ENCODE measurements around the gene MCAT. TPM values are rescaled to one million over a fixed set of nuclear protein-coding genes. Genes with fewer than 3 reads are reported as not detected.
"Not testable (repeated sequence)": the region's sequence is repeated elsewhere in the genome, so short reads cannot be mapped to it uniquely, and the experiment has no call there.

The MCAT gene
- total RNA-seq, 4 donors from 2014 or later: 18.2 to 33.7 (median 31.1) TPM

- Histone ChIP-seq H3K27me3 (peaks cover 20 to 28% (median 26%) of the 10 kb centered on the region in 3 donors), H3K4me1 (peaks cover 0 to 11% of the 10 kb centered on the region in 2 donors)
These were observed 36.9 kb downstream of the MCAT start for GRCh38 chr22:43106302-43106701.

DNA sequence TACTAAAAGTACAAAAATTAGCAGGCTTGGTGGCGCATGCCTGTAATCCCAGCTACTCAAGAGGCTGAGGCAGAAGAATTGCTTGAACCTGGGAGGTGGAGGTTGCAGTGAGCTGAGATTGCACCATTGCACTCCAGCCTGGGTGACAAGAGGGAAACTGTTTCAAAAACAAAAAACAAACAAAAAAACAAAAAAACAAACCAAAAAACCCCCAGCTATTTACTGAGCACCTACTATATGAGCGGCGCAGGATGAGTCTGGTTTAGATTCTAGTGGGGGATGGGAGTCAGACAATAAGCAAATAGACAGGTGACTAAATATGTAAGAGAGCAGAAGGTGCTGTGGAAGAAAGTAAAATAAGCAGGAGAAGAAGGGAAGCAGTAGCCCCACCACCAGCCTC lies 38.2 kb downstream of the MCAT start:
- H3K36me3 ChIP-seq: not testable (repeated sequence)

More at GRCh38 chr22:43106302-43106701, 36.9 kb downstream of the MCAT start:
- intact Hi-C loops (cut with DNase I; ENCODE audit: low total_unique reads): no loop called here
- no peaks in the 10 kb centered on the region for H3K36me3 ChIP-seq
- H3K4me3 ChIP-seq: no peak overlapping the region
- H3K9me3 ChIP-seq: no peaks in the 10 kb centered on the region
- in situ Hi-C loops (cut with MboI; ENCODE audit: low sequenced_read_pairs in 4 of 4): no loop called here
- ATAC-seq (no peak), DNase-seq (no peak)
- no peak for TF ChIP-seq POLR2A (IDR thresholded peaks at IDR 0.05)
- TF ChIP-seq CTCF (IDR thresholded peaks at IDR 0.05 in 4 of 5, conservative IDR thresholded peaks at IDR 0.05 in 1 of 5): no peak
- H3K27ac ChIP-seq: no peak overlapping the region

GRCh38 chr22:43104056-43104625 lies 39.1 kb downstream of the MCAT start:
- H3K9me3 ChIP-seq; DNase-seq; H3K36me3 ChIP-seq; H3K27ac ChIP-seq; ATAC-seq; H3K4me1 ChIP-seq; H3K27me3 ChIP-seq; H3K4me3 ChIP-seq; intact Hi-C loops (cut with DNase I; ENCODE audit: low total_unique reads); in situ Hi-C loops (cut with MboI; ENCODE audit: low sequenced_read_pairs in 4 of 4): not testable (repeated sequence)

More for the DNA sequence above, 38.2 kb downstream of the MCAT start:
- DNase-seq; H3K4me1 ChIP-seq; H3K4me3 ChIP-seq; H3K9me3 ChIP-seq; intact Hi-C loops (cut with DNase I; ENCODE audit: low total_unique reads); H3K27ac ChIP-seq; in situ Hi-C loops (cut with MboI; ENCODE audit: low sequenced_read_pairs in 4 of 4); ATAC-seq: not testable (repeated sequence)
- peaks cover 8 to 15% (median 14%) of the 10 kb centered on the region in 3 donors for H3K27me3 ChIP-seq

DNA sequence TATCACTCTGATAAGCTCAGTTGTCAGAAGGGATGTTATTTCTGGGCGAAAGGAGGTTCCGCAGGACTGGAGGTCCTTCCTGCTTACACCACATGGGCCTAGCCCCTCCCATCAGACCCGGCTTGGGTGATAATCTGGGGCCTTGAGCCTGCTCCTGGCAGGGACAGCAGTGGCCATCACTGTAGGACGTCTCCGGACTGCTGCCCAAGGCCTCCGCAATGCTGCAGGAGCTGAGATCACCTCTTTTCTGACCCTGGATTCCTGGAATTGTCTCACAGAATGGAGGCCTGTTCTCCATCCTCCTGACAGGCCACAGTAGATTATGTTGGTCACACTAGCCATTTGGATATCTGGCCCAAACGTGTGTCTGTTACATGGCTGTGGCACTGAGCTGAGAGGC lies 41.9 kb downstream of the MCAT start:
- DNase-seq (no peak), ATAC-seq (no peak)
- in situ Hi-C loops (cut with MboI; ENCODE audit: low sequenced_read_pairs in 4 of 4) (no loop called here), intact Hi-C loops (cut with DNase I; ENCODE audit: low total_unique reads) (no loop called here)
- Histone ChIP-seq H3K9me3 (no peaks in the 10 kb centered on the region), H3K4me3 (no peak overlapping the region), H3K4me1 (no peaks in the 10 kb centered on the region), H3K27me3 (no peaks in the 10 kb centered on the region), H3K27ac (no peak overlapping the region), H3K36me3 (no peaks in the 10 kb centered on the region)
- no peak for TF ChIP-seq POLR2A (IDR thresholded peaks at IDR 0.05)
- no peak for TF ChIP-seq CTCF (IDR thresholded peaks at IDR 0.05 in 4 of 5, conservative IDR thresholded peaks at IDR 0.05 in 1 of 5)

- ATAC-seq (no peak), DNase-seq (no peak)
- intact Hi-C loops (cut with DNase I; ENCODE audit: low total_unique reads): no loop called here
- TF ChIP-seq CTCF (IDR thresholded peaks at IDR 0.05 in 4 of 5, conservative IDR thresholded peaks at IDR 0.05 in 1 of 5) (no peak), POLR2A (IDR thresholded peaks at IDR 0.05) (no peak)
- no peaks in the 10 kb centered on the region for H3K9me3 ChIP-seq
- in situ Hi-C loops (cut with MboI; ENCODE audit: low sequenced_read_pairs in 4 of 4): no loop called here
- H3K4me3 ChIP-seq: no peak overlapping the region
- no peak overlapping the region for H3K27ac ChIP-seq
- no peaks in the 10 kb centered on the region for H3K4me1 ChIP-seq
- no peaks in the 10 kb centered on the region for H3K27me3 ChIP-seq
- H3K36me3 ChIP-seq: no peaks in the 10 kb centered on the region
These were observed 43.0 kb downstream of the MCAT start for GRCh38 chr22:43100225-43100624.

- Histone ChIP-seq H3K4me1 (no peaks in the 10 kb centered on the region), H3K9me3 (no peaks in the 10 kb centered on the region), H3K27ac (no peak overlapping the region), H3K36me3 (no peaks in the 10 kb centered on the region), H3K4me3 (no peak overlapping the region), H3K27me3 (no peaks in the 10 kb centered on the region)
- DNase-seq: no peak
- no peak for TF ChIP-seq POLR2A (IDR thresholded peaks at IDR 0.05)
- no peak for TF ChIP-seq CTCF (IDR thresholded peaks at IDR 0.05 in 4 of 5, conservative IDR thresholded peaks at IDR 0.05 in 1 of 5)
- intact Hi-C loops (cut with DNase I; ENCODE audit: low total_unique reads): no loop called here
- in situ Hi-C loops (cut with MboI; ENCODE audit: low sequenced_read_pairs in 4 of 4): no loop called here
- no peak for ATAC-seq
These were observed 44.1 kb downstream of the MCAT start for GRCh38 chr22:43099095-43099494.

Data from gastrocnemius medialis (tissue), 4 donors.